Keratinocyte (primary cell): ENCODE data around the gene MORN5.

ENCODE experiments used
- EZH2 ChIP-seq: IDR thresholded peaks from one replicate; pipeline ENCODE4 v1.6.1; 2012; ENCODE audit warnings: inconsistent platforms, mild to moderate bottlenecking, low read length, moderate library complexity
- TF ChIP-seq, protein P1 (sequence below), 3 experiments: IDR thresholded peaks in 1 of 3; conservative IDR thresholded peaks in 1 of 3; optimal IDR thresholded peaks in 1 of 3; 2 replicates in 2 of 3; 3 replicates in 1 of 3; pipeline versions ENCODE3 to v1.5.1; 2011; ENCODE audit warnings: low read length in 3 of 3, mild to moderate bottlenecking in 3 of 3, moderate library complexity in 2 of 3, control low read depth in 1 of 3, inconsistent platforms in 1 of 3; ENCODE audit not compliant: insufficient read depth in 2 of 3; ENCODE audit errors: extremely low read depth in 1 of 3

DNA sequence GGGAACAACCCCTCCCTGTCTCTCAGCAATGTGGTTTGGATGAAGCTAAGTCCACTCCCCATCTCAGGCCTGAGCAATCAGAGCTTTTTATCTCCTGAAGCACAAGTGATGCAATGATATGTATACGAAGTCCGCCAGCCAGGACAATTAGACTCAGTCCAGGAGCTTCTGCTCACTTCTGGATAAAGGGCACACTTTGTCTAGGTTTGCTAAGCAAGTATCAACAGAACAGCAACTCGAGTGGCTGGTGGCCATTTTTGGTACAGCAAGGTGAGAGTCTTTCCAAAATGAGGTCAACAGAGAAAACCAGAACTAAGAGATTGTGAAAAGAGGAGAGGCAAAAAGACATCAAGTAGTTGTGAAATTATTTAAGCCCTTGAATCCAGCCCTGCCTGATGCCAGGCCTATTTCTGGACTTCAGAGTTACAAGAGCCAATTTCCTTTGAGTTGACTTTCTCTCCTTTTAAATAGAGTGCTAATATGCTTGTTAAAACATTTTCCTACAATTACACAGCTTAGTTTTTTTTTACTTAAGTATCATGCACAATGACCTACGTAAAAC is 8.4 kb upstream of the MORN5 start:
- TF ChIP-seq, protein P1, sequence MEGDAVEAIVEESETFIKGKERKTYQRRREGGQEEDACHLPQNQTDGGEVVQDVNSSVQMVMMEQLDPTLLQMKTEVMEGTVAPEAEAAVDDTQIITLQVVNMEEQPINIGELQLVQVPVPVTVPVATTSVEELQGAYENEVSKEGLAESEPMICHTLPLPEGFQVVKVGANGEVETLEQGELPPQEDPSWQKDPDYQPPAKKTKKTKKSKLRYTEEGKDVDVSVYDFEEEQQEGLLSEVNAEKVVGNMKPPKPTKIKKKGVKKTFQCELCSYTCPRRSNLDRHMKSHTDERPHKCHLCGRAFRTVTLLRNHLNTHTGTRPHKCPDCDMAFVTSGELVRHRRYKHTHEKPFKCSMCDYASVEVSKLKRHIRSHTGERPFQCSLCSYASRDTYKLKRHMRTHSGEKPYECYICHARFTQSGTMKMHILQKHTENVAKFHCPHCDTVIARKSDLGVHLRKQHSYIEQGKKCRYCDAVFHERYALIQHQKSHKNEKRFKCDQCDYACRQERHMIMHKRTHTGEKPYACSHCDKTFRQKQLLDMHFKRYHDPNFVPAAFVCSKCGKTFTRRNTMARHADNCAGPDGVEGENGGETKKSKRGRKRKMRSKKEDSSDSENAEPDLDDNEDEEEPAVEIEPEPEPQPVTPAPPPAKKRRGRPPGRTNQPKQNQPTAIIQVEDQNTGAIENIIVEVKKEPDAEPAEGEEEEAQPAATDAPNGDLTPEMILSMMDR (optimal IDR thresholded peaks at IDR 0.05 in 1 of 3, IDR thresholded peaks at IDR 0.05 in 1 of 3, conservative IDR thresholded peaks at IDR 0.05 in 1 of 3; ENCODE audit: extremely low read depth in 1 of 3, insufficient read depth in 2 of 3, low read length in 3 of 3), result peak in 1 of 3 experiments; percentile 2
- no peak for TF ChIP-seq EZH2
